Measurements from ENCODE around the gene PRPH.
"Not testable (repeated sequence)": the region's sequence is repeated elsewhere in the genome, so short reads cannot be mapped to it uniquely, and the experiment has no call there.

PRPH gene

GRCh38 chr12:49304161-49304560 lies 9.2 kb downstream of the PRPH start:
- no peak for DNase-seq

DNA sequence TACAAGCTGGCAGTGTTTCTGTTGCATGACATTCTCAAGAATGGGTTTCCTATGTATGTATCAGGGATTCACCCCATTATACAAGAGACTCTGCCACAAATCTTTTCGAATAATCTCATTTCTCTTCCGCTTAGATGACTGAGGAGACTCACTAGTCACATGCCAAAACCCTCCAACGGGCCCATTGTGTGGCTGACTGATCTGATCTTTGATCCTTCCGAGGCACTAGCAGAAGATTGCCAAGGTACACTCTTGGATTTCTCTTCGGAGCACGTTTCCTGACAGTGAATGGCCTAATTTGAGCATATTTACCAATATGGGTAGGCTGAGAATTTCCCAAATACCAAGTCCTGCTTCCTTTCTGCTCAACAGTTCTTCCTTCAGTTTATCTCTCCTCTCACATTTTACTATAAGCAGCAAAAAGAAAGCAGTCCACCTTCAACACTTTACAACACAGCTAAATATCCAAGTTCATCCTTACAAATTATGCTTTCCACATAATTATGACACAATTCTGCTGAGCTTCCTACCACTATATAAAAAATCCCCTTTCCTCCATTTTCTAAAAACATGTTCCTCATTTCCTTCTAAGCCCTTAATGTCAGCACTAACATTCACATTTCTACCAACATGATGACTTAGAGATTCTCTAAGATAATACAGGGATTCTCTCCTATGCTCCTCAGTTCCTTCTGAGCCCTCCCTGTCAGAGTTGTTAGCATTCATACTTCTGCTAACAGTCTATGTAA lies 11.0 kb downstream of the PRPH start:
- DNase-seq: no peak

GRCh38 chr12:49309386-49309785 lies 14.4 kb downstream of the PRPH start:
- DNase-seq: no peak

DNA sequence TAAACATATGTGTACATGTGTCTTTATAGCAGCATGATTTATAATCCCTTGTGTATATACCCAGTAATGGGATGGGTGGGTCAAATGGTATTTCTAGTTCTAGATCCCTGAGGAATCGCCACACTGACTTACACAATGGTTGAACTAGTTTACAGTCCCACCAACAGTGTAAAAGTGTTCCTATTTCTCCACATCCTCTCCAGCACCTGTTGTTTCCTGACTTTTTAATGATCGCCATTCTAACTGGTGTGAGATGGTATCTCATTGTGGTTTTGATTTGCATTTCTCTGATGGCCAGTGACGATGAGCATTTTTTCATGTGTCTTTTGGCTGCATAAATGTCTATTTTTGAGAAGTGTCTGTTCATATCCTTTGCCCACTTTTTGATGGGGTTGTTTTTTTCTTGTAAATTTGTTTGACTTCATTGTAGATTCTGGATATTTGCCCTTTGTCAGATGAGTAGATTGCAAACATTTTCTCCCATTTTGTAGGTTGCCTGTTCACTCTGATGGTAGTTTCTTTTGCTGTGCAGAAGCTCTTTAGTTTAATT lies 15.6 kb downstream of the PRPH start:
- not testable (repeated sequence) for DNase-seq

DNA sequence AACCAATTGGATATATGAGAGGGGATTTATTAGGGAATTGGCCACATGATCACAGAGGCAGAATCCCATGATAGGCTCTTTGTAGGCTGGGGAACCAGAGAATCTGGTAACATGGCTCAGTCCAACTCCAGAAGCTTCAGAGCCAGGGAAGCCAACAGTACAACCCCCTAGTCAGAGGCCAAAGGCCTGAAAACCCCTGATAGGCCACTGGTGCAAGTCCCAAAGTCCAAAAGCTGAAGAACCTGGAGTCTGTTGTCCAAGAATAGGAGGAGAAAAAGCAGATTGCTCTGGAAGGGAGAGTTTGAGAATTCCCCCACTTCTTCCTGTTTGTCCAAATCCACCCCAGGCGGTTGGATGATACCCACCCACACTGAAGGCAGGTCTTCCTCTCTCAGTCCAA lies 19.9 kb downstream of the PRPH start:
- DNase-seq: no peak

- not testable (repeated sequence) for DNase-seq
These were observed 22.2 kb downstream of the PRPH start for GRCh38 chr12:49317118-49317517.

GRCh38 chr12:49320411-49321103 lies 25.6 kb downstream of the PRPH start:
- DNase-seq: not testable (repeated sequence)

DNA sequence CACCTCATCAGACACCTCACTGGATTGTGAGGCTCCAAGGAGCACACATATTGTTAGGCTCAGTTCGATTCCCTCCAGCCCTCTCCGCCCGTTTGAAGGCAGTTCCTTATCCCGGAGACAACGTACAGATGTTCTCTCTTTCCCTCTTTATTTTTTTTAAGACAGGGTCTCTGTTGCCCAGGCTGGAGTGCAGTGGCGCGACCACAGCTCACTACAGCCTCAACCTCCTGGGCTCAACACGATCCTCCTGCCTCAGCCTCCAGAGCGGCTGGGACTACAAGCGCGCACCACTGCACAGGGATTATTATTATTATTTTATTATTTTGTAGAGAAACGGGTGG lies 27.4 kb downstream of the PRPH start:
- no peak for DNase-seq

DNA sequence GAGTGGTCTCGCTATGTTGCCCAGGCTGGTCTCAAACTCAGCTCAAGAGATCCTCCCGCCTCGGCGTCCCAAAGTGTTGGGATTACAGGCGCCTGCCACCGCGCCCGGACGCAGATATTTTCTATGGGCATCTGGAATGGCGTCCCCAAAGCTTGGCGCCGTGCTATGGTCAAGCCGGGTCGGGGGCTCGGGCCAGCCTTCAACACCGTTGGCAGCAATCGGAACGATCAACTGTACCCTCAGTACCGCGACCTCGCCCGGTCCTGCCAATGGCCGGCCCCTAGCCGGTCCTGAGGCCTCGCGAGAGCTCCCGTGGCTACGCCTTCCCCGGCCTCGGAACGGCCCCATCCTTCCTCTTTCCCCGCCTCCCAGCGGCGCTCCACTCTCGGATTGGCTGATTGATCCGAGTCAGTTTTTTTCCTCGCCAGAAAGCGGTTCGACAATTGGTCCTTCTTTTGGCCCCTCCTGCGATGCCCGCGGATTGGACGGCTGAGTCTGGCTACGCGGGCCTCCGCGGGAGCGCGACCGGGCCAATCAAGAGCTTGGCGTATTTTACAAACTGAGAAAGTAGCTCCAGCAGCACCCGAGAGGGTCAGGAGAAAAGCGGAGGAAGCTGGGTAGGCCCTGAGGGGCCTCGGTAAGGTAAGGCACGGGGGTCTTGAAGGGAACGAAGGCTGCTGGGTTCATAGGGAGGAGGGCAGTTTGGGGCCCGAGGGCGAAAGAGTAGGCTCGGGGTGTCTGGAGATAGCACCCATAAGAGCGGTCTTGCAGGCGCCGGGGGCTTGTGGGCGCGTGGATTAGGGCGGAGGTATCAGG lies 28.0 kb downstream of the PRPH start, which contains the start of gene TROAP:
Gene TROAP, plus strand, starts transcription at position 548 of the 816 bp plus-strand sequence. CDS start 354 bp downstream, outside the sequence.
- peak; percentile 95 for DNase-seq

DNA sequence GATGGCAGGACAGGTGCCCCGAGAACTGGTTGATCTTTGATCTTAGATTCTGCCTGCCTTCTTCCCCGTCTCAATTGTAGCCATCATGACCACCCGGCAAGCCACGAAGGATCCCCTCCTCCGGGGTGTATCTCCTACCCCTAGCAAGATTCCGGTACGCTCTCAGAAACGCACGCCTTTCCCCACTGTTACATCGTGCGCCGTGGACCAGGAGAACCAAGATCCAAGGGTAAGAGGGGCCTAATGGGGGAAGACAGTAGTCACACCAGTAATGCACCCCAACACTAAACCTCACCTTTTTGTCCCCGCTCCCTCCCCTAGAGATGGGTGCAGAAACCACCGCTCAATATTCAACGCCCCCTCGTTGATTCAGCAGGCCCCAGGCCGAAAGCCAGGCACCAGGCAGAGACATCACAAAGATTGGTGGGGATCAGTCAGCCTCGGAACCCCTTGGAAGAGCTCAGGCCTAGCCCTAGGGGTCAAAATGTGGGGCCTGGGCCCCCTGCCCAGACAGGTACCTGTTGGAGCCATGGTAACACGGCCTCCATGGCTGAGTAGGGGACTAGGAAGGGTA lies 28.7 kb downstream of the PRPH start:
- no peak for DNase-seq

DNA sequence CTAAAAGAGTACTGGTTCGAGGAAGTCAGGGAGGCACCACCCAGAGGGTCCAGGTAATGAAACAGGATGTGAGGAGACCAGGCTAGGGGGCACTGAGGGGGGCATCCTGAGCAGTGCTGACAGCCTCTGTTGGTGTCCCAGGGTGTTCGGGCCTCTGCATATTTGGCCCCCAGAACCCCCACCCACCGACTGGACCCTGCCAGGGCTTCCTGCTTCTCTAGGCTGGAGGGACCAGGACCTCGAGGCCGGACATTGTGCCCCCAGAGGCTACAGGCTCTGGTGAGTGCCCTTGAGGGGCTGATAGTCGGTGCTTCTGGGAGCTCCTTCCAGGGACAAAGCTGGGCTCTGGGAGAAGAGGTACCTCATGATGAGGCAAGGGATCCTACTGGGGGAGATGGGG lies 30.7 kb downstream of the PRPH start:
- no peak for DNase-seq

DNA sequence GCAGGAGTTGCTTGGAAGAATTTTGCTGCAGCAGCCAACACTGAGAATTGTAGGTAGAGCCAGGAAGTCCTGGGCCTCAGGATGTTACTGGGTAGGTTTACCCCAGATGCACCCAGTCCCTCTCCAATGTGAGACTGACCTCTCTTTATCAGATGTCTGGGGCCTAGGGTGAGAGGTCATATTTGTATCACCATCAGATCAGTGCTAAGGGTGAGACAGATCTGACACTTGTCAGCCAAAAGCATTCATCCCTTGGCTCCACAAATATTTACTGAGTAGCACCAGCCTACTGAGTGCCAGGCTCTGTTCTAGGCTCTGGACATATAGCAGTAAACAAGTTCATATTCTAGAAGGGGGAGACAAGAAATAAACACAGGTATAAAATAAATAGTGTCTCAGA lies 32.4 kb downstream of the PRPH start:
- DNase-seq: no peak

DNA sequence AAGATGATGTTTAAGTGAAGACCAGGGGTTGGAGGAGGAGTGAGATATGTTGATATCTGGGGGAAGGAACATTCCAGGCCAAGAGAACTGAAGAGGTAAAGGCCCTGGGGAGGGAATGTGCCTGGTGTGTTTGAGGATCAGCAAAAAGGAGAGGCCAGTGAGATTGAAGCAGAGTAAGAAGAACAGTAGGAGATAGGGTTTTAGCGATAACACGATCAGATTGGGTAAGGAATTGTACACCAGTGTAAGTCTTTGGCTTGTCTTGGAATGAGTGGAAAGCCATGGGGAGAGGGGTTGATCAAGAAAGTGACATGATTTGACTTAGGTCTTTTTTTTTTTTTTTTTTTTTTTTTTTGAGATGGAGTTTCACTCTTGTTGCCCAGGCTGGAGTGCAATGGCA lies 32.9 kb downstream of the PRPH start:
- no peak for DNase-seq

- DNase-seq: no peak
These were observed 33.9 kb downstream of the PRPH start for GRCh38 chr12:49328816-49329215.

DNA sequence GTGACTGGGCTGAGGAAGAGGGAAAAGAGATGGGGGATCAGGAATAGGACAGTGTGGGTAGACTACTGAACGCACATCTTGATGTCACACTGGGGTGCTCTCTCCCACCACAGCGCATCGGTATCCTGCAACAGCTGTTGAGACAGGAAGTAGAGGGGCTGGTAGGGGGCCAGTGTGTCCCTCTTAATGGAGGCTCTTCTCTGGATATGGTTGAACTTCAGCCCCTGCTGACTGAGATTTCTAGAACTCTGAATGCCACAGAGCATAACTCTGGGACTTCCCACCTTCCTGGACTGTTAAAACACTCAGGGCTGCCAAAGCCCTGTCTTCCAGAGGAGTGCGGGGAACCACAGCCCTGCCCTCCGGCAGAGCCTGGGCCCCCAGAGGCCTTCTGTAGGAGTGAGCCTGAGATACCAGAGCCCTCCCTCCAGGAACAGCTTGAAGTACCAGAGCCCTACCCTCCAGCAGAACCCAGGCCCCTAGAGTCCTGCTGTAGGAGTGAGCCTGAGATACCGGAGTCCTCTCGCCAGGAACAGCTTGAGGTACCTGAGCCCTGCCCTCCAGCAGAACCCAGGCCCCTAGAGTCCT lies 35.2 kb downstream of the PRPH start:
- no peak for DNase-seq

DNA sequence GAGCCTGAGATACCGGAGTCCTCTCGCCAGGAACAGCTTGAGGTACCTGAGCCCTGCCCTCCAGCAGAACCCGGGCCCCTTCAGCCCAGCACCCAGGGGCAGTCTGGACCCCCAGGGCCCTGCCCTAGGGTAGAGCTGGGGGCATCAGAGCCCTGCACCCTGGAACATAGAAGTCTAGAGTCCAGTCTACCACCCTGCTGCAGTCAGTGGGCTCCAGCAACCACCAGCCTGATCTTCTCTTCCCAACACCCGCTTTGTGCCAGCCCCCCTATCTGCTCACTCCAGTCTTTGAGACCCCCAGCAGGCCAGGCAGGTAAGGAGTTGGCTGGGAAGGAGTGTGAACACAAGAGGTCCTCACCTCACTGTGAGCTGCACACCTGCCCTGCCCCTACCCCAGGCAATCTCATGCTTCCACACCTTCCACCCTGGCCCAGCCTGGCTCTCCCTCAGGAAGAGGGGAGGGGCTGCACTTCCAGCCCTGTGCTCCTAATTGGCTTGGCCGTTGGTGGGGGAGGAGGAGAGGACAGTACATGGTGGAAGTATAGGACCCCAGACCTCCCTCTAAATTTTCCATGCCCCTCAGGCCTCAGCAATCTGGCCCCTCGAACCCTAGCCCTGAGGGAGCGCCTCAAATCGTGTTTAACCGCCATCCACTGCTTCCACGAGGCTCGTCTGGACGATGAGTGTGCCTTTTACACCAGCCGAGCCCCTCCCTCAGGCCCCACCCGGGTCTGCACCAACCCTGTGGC lies 35.9 kb downstream of the PRPH start:
- DNase-seq: no peak

DNA sequence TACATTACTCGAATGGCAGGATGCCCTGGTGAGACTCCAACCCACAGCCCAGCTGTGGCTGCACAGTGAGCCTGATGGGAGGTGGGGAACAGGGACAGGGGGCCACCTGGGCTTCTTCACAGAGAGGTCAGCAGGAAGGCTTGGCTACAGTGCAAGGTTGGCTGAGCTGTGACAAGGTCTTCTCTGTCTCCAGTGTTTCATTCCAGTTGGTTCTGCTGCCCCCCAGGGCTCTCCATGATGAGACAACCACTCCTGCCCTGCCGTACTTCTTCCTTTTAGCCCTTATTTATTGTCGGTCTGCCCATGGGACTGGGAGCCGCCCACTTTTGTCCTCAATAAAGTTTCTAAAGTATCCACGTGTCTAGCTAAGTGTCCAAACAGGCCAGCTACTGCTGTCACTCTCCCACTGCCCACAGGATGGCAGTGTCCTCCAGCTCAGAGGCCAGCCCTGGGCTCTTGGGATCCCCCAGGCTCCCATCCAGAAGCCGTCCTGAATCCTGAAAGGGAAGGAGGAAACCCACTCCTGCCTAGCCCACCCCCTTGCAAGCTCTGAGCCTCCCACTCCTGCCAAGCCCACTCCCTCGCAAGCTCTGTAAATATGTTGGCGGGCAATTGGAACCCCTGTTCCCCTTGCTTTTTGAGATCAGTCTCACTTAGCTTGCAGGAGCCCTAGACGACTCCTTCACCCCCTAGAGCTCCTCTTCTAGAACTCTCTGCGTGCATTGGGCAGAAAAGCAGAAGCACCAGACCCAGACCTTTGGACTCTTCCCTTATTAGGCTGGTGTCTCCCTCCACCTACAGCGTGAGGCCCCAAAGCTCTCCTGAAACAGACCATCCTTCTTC lies 36.7 kb downstream of the PRPH start:
- no peak for DNase-seq

GRCh38 chr12:49332441-49332861 lies 37.5 kb downstream of the PRPH start:
- no peak for DNase-seq

DNA sequence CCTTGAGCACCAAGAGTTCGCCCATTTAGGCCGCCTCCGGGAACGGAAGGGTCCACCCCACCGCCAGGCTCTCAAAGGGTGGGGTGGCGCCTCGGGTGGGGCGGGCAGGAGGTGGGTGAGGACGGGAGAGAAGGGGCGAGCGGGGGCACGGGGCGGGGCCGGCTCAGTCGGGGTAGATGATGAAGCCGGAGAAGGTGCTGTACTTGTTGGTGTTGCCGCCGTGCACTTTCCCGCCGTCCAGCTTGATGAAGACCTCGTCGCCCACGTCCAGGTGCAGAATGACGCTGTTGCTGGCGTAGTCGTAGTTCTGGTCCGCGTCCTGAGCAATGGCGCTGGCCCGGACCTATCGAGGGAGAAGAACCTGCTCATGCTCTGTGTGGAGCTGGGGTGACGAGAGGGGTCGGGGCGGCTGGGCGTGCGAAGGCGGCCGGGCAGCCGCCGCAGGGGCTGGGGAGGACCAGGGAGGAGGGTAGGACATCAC lies 38.0 kb downstream of the PRPH start:
- DNase-seq: no peak

GRCh38 chr12:49333778-49334177 lies 38.8 kb downstream of the PRPH start:
- DNase-seq: not testable (repeated sequence)

DNA sequence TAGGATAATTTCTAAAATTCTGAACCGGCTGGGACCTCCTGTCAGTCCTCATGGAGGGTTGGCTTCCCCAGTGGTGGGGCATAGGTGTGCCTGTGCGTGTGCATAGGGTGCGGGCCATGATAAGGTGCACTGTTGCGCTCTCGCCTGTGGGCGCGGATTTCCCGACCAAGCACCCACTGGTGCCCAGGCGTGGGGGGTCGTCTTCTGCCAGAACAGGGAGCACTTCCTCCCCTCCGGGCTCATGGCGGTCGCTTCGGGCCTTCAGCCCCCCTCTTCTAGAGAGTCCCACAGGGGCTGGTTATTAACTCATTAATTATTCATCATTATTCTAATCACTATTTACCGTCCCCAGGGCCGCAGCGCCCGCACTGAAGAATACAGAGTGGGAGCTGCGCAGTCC lies 39.3 kb downstream of the PRPH start:
- DNase-seq: no peak
